ENCODE measurements around the gene COBL.

GRCh38 chr7:51017576-51018535, 298.8 kb downstream of the COBL start:
- TF ChIP-seq POLR2AphosphoS5 (IDR thresholded peaks at IDR 0.05) (no peak), CTCF (IDR thresholded peaks at IDR 0.05) (no peak)
